ENCODE data around the gene RNF213. TPM values are rescaled to one million over a fixed set of nuclear protein-coding genes. Genes with fewer than 3 reads are reported as not detected.

The RNF213 gene
- total RNA-seq, 1 experiment from 2014 or later = 61.4 TPM

DNA sequence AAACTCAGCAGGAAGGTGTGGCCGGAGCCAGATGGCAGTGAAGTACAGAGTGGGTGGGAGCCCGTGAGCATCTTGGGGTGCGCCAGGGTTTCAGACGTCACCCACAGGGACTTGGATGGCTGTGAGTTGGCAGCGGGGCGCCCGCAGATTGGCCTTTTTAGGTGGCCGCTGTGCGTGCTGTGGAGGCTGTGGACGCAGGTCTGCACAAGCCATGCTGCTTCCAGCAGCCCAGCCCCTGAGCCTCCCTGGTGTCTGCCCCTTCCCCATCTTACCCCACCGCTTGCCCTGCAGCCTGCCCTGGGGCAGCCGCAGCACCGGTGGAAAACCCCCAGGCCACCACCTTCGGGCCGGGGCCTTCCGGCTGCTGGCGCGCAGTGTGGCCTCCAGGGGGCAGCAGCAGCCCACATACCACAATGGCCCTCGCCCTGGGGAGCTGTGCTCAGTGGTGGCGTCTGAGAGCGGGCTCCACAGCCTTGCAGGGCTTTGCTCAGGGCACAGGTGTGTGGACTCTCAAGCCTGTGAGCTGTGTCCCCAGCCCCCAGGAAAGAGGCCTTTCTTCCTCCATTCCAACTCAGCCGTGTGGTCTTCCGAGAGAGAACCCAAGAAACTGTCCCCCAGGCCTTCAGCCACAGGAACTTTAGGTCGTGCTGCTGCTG, 166.1 kb downstream of the RNF213 start:
- no peaks in the 10 kb centered on the region for H3K9me3 Mint-ChIP-seq (ENCODE audit: unreplicated experiment)
- no peak overlapping the region for H3K4me3 ChIP-seq (ENCODE audit: low read depth, low read length)
- intact Hi-C loops (cut with micrococcal nuclease; ENCODE audit: unreplicated experiment) = loop anchor here (1.0 kb wide), 2 partner anchors 149 to 224 kb away; no protein-coding TSS in a partner anchor
- TF ChIP-seq CTCF (IDR thresholded peaks at IDR 0.05; ENCODE audit: insufficient read depth in 1 of 2, low read depth in 1 of 2, low read length in 1 of 2, severe bottlenecking in 1 of 2, unreplicated experiment in 1 of 2) = peak; percentile 97 to 99
- ChIA-PET POLR2A (no interaction called here), CTCF (interaction anchor here (0.5 to 1.5 kb wide), 22 partner anchors 11 to 706 kb away, joined by 3 to 17 read pairs (median 3); partner anchors contain the start of gene NPTX1)
- no peak overlapping the region for H3K27ac Mint-ChIP-seq (ENCODE audit: unreplicated experiment)
- BruUV-seq (replicated peaks) = no TSS peak
- peak; percentile 80 to 91 for DNase-seq
- no peaks in the 10 kb centered on the region for H3K4me1 Mint-ChIP-seq (ENCODE audit: low read depth, unreplicated experiment)
- peaks cover 6% of the 10 kb centered on the region for H3K27me3 Mint-ChIP-seq (ENCODE audit: insufficient read depth, unreplicated experiment)
- no peak overlapping the region for H3K4me3 Mint-ChIP-seq (ENCODE audit: unreplicated experiment)
- H3K36me3 Mint-ChIP-seq (ENCODE audit: insufficient read depth, unreplicated experiment) = peaks cover 16% of the 10 kb centered on the region
- no peaks in the 10 kb centered on the region for H3K27me3 ChIP-seq (replicated peaks; ENCODE audit: control insufficient read depth, insufficient read depth, low read length)
- H3K4me1 ChIP-seq = no peaks in the 10 kb centered on the region
- no peaks in the 10 kb centered on the region for H3K9me3 ChIP-seq
- no peaks in the 10 kb centered on the region for H3K36me3 ChIP-seq (ENCODE audit: control insufficient read depth, insufficient read depth, low read length)

DNA sequence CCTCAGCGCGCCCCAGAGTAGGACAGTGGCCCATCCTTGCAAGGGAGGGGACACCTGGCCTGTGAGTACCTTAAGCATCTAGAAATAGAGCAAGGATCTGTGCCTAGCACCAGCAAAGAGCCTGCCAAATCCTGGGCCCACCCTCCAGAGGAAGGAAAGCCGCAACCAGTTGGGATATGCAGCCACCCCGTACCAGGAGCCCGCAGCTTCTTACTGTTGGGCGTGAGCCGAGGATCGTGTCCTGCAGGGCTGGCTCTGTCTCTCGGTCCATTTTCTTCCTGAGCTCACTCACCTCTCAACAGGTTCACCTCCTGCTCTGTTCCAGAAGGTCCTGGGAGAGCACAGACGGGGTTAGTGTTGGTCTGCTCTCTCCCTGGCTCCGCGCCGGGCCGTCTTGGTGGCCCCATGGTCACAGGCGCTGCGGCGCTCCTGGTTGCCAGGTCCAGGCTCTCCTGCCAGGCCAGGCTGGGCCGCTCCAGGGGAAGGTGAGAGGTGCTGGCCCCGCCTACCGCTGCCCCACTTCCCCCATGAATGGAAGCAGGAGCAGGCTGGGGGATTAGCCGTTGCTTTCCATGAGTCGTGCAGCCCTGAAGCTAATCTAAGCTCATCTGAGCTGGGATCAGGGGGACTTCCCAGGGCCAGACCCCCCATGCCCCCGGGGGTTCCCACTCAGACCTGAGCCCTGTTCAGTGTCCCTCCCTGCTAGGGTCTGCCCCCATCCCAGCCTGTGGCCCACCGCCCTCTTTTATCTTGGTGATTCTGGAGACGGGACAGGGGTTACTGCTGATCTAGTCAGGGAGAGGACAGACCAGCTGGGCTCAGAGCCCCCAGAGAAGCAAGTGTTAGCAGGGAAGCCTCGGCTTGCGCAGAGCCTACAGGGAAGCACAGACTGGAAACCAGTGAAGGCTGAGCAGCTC, 167.0 kb downstream of the RNF213 start:
- Mint-ChIP-seq H3K9me3 (ENCODE audit: unreplicated experiment) (no peaks in the 10 kb centered on the region), H3K36me3 (ENCODE audit: insufficient read depth, unreplicated experiment) (peaks cover 12% of the 10 kb centered on the region), H3K4me3 (ENCODE audit: unreplicated experiment) (no peak overlapping the region), H3K27ac (ENCODE audit: unreplicated experiment) (no peak overlapping the region), H3K27me3 (ENCODE audit: insufficient read depth, unreplicated experiment) (peaks cover 6% of the 10 kb centered on the region), H3K4me1 (ENCODE audit: low read depth, unreplicated experiment) (no peaks in the 10 kb centered on the region)
- intact Hi-C loops (cut with micrococcal nuclease; ENCODE audit: unreplicated experiment) = loop anchor here (1.0 kb wide), 2 partner anchors 148 to 223 kb away; no protein-coding TSS in a partner anchor
- BruUV-seq (replicated peaks) = no TSS peak
- Histone ChIP-seq H3K27me3 (replicated peaks; ENCODE audit: control insufficient read depth, insufficient read depth, low read length) (no peaks in the 10 kb centered on the region), H3K4me1 (no peaks in the 10 kb centered on the region), H3K9me3 (no peaks in the 10 kb centered on the region), H3K4me3 (ENCODE audit: low read depth, low read length) (no peak overlapping the region), H3K36me3 (ENCODE audit: control insufficient read depth, insufficient read depth, low read length) (no peaks in the 10 kb centered on the region)
- no peak for DNase-seq
- ChIA-PET POLR2A (interaction anchor here (0.5 kb wide), 1 partner anchor 143 kb away, joined by 3 read pairs; no protein-coding TSS in a partner anchor), CTCF (interaction anchor here (0.5 to 1.5 kb wide), 22 partner anchors 10 to 707 kb away, joined by 3 to 17 read pairs (median 3); partner anchors contain the start of gene NPTX1)
- no peak for TF ChIP-seq CTCF (IDR thresholded peaks at IDR 0.05; ENCODE audit: insufficient read depth in 1 of 2, low read depth in 1 of 2, low read length in 1 of 2, severe bottlenecking in 1 of 2, unreplicated experiment in 1 of 2)

- intact Hi-C loops (cut with micrococcal nuclease; ENCODE audit: unreplicated experiment) = no loop called here
- ChIA-PET POLR2A (no interaction called here), CTCF (no interaction called here)
- Mint-ChIP-seq H3K36me3 (ENCODE audit: insufficient read depth, unreplicated experiment) (peaks cover 10% of the 10 kb centered on the region), H3K4me1 (ENCODE audit: low read depth, unreplicated experiment) (no peaks in the 10 kb centered on the region), H3K27me3 (ENCODE audit: insufficient read depth, unreplicated experiment) (peaks cover 6% of the 10 kb centered on the region), H3K27ac (ENCODE audit: unreplicated experiment) (no peak overlapping the region), H3K9me3 (ENCODE audit: unreplicated experiment) (no peaks in the 10 kb centered on the region), H3K4me3 (ENCODE audit: unreplicated experiment) (no peak overlapping the region)
- no peaks in the 10 kb centered on the region for H3K4me1 ChIP-seq
- H3K27me3 ChIP-seq (replicated peaks; ENCODE audit: control insufficient read depth, insufficient read depth, low read length) = no peaks in the 10 kb centered on the region
- no peaks in the 10 kb centered on the region for H3K9me3 ChIP-seq
- BruUV-seq (replicated peaks) = no TSS peak
- no peak overlapping the region for H3K4me3 ChIP-seq (ENCODE audit: low read depth, low read length)
- no peaks in the 10 kb centered on the region for H3K36me3 ChIP-seq (ENCODE audit: control insufficient read depth, insufficient read depth, low read length)
- TF ChIP-seq CTCF (IDR thresholded peaks at IDR 0.05; ENCODE audit: insufficient read depth in 1 of 2, low read depth in 1 of 2, low read length in 1 of 2, severe bottlenecking in 1 of 2, unreplicated experiment in 1 of 2) = no peak
- no peak for DNase-seq
Measured at GRCh38 chr17:80428363-80428762, 167.7 kb downstream of the RNF213 start.

All from Caco-2 (cell line).